ENCODE results near the gene SLC22A8.

Gene SLC22A8

DNA sequence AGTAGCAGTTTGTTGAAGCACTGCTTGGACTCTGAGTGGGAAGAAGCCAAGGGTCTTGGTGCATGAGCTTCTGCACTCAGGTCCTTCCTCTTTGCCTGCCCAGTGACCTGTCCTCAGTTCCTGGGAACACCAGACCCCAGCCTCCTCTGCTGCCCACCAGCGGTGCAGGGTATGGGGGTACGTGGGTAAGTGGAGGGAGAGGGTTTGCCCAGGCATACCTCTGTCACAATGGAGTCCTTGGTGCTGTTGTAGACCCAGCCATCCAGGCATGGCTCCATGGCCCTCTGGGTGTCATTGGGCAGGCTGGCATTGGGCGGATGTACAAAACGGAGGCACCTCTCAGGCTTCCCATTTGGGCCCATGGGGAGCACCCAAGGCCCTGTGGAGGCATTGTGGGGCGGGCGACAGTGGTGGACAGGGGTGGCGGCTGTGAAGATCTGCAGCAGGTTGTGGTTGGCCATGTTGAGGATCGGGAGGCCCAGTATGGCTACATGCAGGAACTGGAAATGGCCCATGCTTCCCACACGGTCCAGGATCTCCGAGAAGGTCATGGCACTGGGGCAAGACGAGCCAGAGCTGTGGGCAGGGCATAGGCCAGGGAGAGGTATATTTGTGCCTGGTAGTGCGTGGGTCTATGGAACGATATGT, 1.1 kb downstream of the SLC22A8 start:
- no peak for FAIRE-seq
- no peak for DNase-seq (ENCODE audit: insufficient read length)
- TF ChIP-seq POLR2AphosphoS5 (IDR thresholded peaks at IDR 0.05; ENCODE audit: low read depth, low read length) (no peak), TAF1 (IDR thresholded peaks at IDR 0.05; ENCODE audit: borderline replicate concordance, low read depth, low read length) (no peak), POLR2A (IDR thresholded peaks at IDR 0.05; ENCODE audit: low read depth, low read length) (no peak)

DNA sequence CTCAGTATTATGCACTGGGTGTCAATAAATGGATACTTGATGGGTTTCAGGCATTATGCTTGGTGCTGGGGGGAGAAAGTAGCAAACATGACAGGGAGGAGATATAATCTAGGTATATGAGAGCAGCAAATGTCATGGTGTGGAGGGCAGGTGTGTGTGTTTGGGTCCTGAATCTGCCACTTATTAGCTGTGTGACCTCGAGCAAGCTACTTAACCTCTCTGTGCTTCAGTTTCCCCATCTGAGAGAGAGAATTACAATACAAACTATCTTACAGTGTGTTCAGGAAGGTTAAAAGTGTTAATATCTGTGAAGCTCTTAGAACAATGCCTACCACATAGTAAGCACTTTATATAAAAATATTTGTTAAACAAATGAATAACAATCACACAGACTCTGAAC, 2.8 kb downstream of the SLC22A8 start:
- FAIRE-seq = no peak
- DNase-seq (ENCODE audit: insufficient read length) = no peak
- TF ChIP-seq POLR2AphosphoS5 (IDR thresholded peaks at IDR 0.05; ENCODE audit: low read depth, low read length) (no peak), TAF1 (IDR thresholded peaks at IDR 0.05; ENCODE audit: borderline replicate concordance, low read depth, low read length) (no peak), POLR2A (IDR thresholded peaks at IDR 0.05; ENCODE audit: low read depth, low read length) (no peak)

DNA sequence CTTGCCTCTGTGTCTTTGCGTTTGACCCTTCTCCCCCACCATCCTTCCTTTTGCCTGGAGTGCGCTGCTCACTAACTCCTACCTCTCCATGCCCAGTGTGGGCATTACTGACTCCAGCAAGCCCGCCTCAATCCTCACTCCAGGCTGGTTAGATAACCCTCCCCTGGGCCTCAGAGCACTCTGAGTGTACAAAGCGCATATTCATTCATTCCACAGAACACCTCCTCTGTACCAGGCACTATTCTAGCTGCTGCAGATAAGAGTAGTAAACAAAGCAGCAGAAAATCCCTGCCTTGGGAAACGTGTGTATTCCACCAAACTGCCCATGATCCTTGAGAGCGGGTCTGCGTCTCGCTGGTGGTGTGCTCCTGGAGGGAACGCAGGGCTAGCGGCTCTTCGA, 3.2 kb downstream of the SLC22A8 start:
- FAIRE-seq = no peak
- no peak for TF ChIP-seq POLR2A (IDR thresholded peaks at IDR 0.05; ENCODE audit: low read depth, low read length)
- no peak for TF ChIP-seq POLR2AphosphoS5 (IDR thresholded peaks at IDR 0.05; ENCODE audit: low read depth, low read length)
- no peak for TF ChIP-seq TAF1 (IDR thresholded peaks at IDR 0.05; ENCODE audit: borderline replicate concordance, low read depth, low read length)
- no peak for DNase-seq (ENCODE audit: insufficient read length)

DNA sequence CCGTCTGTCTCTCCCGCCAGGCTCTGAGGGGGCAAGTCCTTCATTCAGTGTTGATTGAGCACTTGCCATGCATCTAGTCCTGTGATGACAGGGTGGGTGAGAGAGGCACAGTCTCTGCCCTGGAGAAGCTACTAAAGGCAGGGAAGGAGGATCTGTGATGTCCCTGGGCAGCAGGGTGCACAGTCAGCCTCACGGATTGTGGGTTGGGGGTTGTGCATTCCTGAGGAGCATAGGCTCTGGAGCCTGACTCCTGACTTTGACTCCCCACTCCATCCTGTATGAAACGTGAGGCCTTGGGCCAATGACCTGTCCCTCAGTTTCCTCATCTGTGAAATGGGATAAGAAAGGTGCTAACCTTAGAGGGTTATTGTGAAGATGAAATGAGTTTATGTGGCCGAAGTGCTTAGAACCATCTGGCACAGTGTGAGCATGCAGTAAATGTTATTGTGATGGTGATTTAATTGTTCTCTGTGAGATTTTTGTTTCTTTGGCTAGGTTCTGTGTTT, 4.7 kb downstream of the SLC22A8 start:
- no peak for TF ChIP-seq POLR2A (IDR thresholded peaks at IDR 0.05; ENCODE audit: low read depth, low read length)
- no peak for TF ChIP-seq POLR2AphosphoS5 (IDR thresholded peaks at IDR 0.05; ENCODE audit: low read depth, low read length)
- TF ChIP-seq TAF1 (IDR thresholded peaks at IDR 0.05; ENCODE audit: borderline replicate concordance, low read depth, low read length) = no peak
- DNase-seq (ENCODE audit: insufficient read length) (no peak), FAIRE-seq (no peak)

DNA sequence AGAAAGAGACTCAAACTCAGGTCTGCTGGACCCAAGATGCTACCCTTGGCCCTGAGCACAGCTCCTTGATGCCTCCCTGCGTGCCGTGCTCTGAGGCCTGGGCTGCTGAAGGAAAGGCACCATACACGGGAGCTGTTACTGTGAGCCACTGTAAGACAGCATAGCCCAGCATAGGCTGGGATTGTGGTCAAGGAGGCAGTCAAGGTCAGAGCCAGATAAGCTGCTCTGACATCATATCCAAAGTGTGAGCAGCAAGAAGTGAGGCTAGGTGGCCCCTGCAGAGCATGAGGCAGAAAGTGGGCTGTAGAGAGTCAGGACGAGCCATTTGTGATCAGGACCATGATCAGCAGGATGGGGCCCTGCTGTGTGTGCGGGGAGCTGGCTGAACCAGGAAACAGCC, 7.7 kb downstream of the SLC22A8 start:
- DNase-seq (ENCODE audit: insufficient read length) (no peak), FAIRE-seq (no peak)

DNA sequence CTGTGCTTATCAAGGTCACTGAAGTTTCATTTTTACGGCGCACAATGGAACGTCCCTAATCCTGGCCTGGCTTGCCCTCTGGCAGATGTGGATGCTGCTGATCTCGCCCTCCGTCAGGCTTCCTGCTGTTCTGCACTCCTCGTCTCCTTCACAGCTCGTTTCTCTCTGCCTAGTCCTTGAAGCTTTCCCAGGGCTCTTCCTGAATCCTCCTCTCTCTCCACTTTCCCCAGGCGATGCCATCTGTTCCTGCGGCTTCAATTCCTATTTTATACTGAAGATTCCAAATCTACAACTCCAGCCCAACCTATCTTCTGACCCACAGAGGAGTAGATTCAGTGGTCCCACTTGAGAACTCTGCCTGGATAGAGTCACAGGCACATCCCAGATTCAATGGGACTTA, 14.2 kb downstream of the SLC22A8 start:
- no peak for TF ChIP-seq TAF1 (IDR thresholded peaks at IDR 0.05; ENCODE audit: borderline replicate concordance, low read depth, low read length)
- no peak for TF ChIP-seq POLR2AphosphoS5 (IDR thresholded peaks at IDR 0.05; ENCODE audit: low read depth, low read length)
- TF ChIP-seq POLR2A (IDR thresholded peaks at IDR 0.05; ENCODE audit: low read depth, low read length) = no peak
- DNase-seq (ENCODE audit: insufficient read length) (no peak), FAIRE-seq (no peak)

More for the DNA sequence above, 7.7 kb downstream of the SLC22A8 start:
- no peak for TF ChIP-seq TAF1 (IDR thresholded peaks at IDR 0.05; ENCODE audit: borderline replicate concordance, low read depth, low read length)
- TF ChIP-seq POLR2A (IDR thresholded peaks at IDR 0.05; ENCODE audit: low read depth, low read length) = no peak
- TF ChIP-seq POLR2AphosphoS5 (IDR thresholded peaks at IDR 0.05; ENCODE audit: low read depth, low read length) = no peak

DNA sequence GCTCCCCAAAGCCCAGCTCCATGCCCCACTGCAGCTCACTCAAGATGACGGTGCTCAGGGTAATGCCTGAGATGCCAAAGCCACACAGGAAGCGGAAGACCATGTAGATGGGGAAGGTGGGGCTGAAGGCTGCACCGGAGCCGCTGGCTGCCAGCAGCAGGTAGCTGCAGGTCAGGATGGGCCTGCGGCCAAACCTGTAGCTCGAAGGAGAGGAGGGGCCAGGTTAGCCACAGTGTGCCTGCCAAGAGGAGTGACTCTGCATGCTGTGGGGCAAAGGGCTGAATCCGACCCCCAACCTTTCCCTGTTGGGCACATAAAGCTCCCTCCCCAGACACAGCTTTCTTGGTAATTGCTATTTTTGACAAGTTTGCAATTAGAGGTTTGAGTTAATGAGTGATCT, 16.0 kb downstream of the SLC22A8 start:
- no peak for FAIRE-seq
- no peak for TF ChIP-seq TAF1 (IDR thresholded peaks at IDR 0.05; ENCODE audit: borderline replicate concordance, low read depth, low read length)
- DNase-seq (ENCODE audit: insufficient read length) = no peak

DNA sequence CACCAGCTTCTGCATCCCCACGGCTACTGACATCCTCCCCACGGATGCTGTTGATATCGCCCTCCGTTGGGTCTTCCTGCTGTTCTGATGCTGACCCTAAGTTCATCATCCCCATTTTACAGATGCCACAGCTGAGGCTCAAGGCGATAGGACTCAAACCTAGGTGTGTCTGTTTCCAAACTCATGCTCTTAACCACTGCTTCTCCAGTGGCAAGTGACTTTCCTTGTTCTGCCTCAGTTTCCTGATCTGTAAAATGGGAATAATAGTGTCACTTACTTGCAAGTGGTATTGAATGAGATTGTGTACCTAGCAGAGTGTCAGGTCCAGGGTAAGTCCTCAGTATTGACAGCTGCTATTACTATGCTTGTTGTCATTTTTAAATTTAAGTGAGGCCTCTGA, 16.5 kb downstream of the SLC22A8 start:
- FAIRE-seq (no peak), DNase-seq (ENCODE audit: insufficient read length) (no peak)

DNA sequence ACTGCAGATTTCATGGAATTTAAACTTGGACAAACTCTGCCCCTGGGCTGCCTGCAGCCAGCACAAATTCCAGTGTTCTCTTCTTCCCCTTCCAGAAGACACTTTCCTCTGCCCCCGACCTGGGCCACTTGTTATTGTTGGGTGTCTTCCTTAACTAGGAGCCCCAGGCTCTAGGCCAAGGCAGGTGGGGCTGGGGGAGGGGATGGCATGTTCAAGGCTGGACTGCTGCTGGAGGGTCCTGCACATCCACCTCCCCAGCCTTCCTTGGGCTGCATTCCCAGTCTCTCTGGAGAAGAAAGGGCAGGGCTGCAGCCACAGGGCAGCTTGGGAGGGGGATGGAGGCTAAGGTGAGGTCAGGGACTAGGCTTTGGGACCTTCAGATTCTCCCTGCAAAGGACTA, 19.4 kb downstream of the SLC22A8 start:
- TF ChIP-seq TAF1 (IDR thresholded peaks at IDR 0.05; ENCODE audit: borderline replicate concordance, low read depth, low read length) = no peak
- no peak for TF ChIP-seq POLR2AphosphoS5 (IDR thresholded peaks at IDR 0.05; ENCODE audit: low read depth, low read length)
- TF ChIP-seq POLR2A (IDR thresholded peaks at IDR 0.05; ENCODE audit: low read depth, low read length) = no peak
- FAIRE-seq = no peak
- DNase-seq (ENCODE audit: insufficient read length) = no peak

More for the DNA sequence above, 16.5 kb downstream of the SLC22A8 start:
- TF ChIP-seq POLR2AphosphoS5 (IDR thresholded peaks at IDR 0.05; ENCODE audit: low read depth, low read length) (no peak), TAF1 (IDR thresholded peaks at IDR 0.05; ENCODE audit: borderline replicate concordance, low read depth, low read length) (no peak), POLR2A (IDR thresholded peaks at IDR 0.05; ENCODE audit: low read depth, low read length) (no peak)

DNA sequence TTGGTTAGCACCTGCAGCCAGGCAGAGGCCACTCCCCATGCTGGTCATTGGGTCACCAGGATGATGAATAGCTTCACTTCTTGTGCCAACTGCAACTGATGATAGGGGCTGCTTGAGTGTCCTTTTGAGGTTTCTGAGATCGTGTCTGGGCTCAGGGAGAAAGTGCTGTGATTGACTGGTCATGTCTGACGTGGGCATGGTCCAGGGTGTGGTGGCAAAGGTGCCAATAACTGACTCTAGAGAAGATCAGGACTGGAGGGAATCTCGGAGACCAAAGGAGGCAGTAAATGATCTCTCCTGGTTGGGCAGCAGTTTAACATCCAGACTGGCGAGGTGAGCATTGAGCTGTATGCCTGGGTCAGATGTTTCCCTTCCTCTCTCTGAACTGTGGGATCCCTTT, 20.9 kb downstream of the SLC22A8 start:
- DNase-seq (ENCODE audit: insufficient read length) (no peak), FAIRE-seq (no peak)
- TF ChIP-seq POLR2A (IDR thresholded peaks at IDR 0.05; ENCODE audit: low read depth, low read length) = no peak
- TF ChIP-seq TAF1 (IDR thresholded peaks at IDR 0.05; ENCODE audit: borderline replicate concordance, low read depth, low read length) = no peak
- no peak for TF ChIP-seq POLR2AphosphoS5 (IDR thresholded peaks at IDR 0.05; ENCODE audit: low read depth, low read length)

DNA sequence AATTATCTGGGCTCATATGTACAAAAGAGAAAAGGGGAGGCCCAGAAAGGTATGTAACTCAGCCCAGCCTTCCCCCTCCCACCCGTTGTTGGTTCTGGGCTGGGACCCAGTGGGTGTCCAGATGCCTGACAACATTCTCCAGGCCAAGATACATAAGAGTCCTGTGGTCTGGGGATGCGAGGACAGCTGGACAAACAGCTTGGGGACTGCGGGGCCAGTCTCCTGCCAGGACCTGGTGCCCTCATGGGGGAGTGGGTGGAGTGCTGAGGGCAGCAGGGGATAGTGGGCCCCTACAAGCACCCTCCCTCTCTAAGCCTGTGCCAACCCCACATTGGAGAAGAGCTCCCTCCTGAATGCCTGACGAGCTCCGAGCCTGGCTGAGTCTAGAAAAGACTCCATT, 27.4 kb downstream of the SLC22A8 start:
- no peak for TF ChIP-seq POLR2AphosphoS5 (IDR thresholded peaks at IDR 0.05; ENCODE audit: low read depth, low read length)
- TF ChIP-seq POLR2A (IDR thresholded peaks at IDR 0.05; ENCODE audit: low read depth, low read length) = no peak
- no peak for TF ChIP-seq TAF1 (IDR thresholded peaks at IDR 0.05; ENCODE audit: borderline replicate concordance, low read depth, low read length)
- no peak for DNase-seq (ENCODE audit: insufficient read length)
- FAIRE-seq = no peak

DNA sequence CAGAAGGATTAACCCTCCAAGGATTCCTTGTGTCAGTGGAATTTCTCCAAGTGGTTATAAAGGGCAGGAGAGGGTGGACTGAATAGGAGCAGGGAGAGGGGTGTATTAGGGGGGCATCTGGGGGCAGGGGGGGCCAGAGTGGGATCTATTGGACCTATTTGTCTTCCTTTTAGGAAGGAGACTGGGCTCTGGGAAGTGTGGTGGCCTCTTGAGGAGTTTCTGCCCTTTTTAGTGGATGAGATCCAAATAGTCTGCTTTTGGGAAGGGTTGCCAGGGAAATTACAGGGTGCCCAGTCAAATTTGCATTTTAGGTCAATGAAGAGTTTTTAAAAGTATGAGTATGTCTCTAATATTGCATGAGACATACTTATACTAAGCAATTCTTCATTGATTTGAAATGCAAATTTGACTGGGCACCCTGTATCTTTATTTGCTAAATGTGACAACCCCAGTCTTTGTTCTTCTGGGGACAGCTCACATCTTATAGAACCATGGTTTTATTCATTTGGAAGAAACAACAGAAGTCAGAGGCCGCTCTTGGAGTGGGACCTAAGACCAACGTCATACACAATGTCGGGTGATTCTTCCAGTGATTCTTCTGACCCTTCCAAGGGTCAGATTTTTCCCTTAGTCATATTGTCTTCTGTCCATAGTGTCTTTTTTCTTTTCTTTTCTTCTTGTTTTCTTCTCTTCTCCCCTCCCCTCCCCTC, 30.4 kb downstream of the SLC22A8 start:
- no peak for DNase-seq (ENCODE audit: insufficient read length)
- TF ChIP-seq TAF1 (IDR thresholded peaks at IDR 0.05; ENCODE audit: borderline replicate concordance, low read depth, low read length) = no peak
- FAIRE-seq = no peak
